CD4-positive, CD25-positive, alpha-beta regulatory T cell (primary cell): Measurements from ENCODE around the gene HIF1AN. TPM values are rescaled to one million over a fixed set of nuclear protein-coding genes. Genes with fewer than 3 reads are reported as not detected.
A peak's percentile ranks its signal among the peaks of the same experiment; 100 is the strongest.

Source experiments
- ATAC-seq, 2 donors: fragments of 150-1000 bp; cut with Tn5 transposase; one replicate each; pipeline ENCODE4 v1.10.0; 2021; ENCODE audit warnings: low read depth in 2 of 2, moderate number of reproducible peaks in 2 of 2, moderate library complexity in 1 of 2
- DNase-seq, 3 donors: peaks; one replicate each; pipeline versions ENCODE4 v3.0.0 to v3.0.0-alpha.2; 2012 to 2022; ENCODE audit warnings: mixed read lengths in 1 of 3
- H3K27ac ChIP-seq: one replicate; pipeline ENCODE4 v1.7.0; 2013; ENCODE audit warnings: mild to moderate bottlenecking, low read length; ENCODE audit not compliant: insufficient read depth, poor library complexity, severe bottlenecking
- H3K27me3 ChIP-seq: one replicate; pipeline ENCODE4 v1.7.0; 2013; ENCODE audit warnings: low read length; ENCODE audit not compliant: control insufficient read depth, insufficient read depth
- H3K36me3 ChIP-seq: one replicate; pipeline ENCODE4 v1.7.0; 2013; ENCODE audit warnings: mild to moderate bottlenecking, low read length, moderate library complexity; ENCODE audit not compliant: control insufficient read depth, insufficient read depth
- H3K4me1 ChIP-seq: 2 replicates; pipeline ENCODE4 v1.7.0; 2013; ENCODE audit warnings: mild to moderate bottlenecking, low read length; ENCODE audit not compliant: insufficient read depth, control insufficient read depth, poor library complexity, severe bottlenecking
- H3K4me3 ChIP-seq: one replicate; pipeline ENCODE4 v1.7.0; 2013; ENCODE audit warnings: low read depth, mild to moderate bottlenecking, low read length, moderate library complexity
- H3K9me3 ChIP-seq, 2 experiments: 1 replicate in 1 of 2; 2 replicates in 1 of 2; pipeline ENCODE4 v1.7.0; 2013; ENCODE audit warnings: low read length in 2 of 2, mild to moderate bottlenecking in 1 of 2, moderate library complexity in 1 of 2; ENCODE audit not compliant: control insufficient read depth in 2 of 2
- H3K27ac Mint-ChIP-seq, 3 donors: one replicate each; pipeline ENCODE4 v1.8.0; 2020 to 2022; ENCODE audit warnings: mild to moderate bottlenecking in 3 of 3, mixed read lengths in 3 of 3, moderate library complexity in 2 of 3
- H3K27me3 Mint-ChIP-seq: one replicate; pipeline ENCODE4 v1.8.0; 2022; ENCODE audit warnings: mild to moderate bottlenecking, mixed read lengths
- H3K36me3 Mint-ChIP-seq: one replicate; pipeline ENCODE4 v1.8.0; 2020; ENCODE audit warnings: mixed read lengths
- H3K4me1 Mint-ChIP-seq, 4 donors: one replicate each; pipeline ENCODE4 v1.8.0; 2020 to 2022; ENCODE audit warnings: mixed read lengths in 4 of 4, mild to moderate bottlenecking in 1 of 4
- H3K4me3 Mint-ChIP-seq, 4 donors: one replicate each; pipeline ENCODE4 v1.8.0; 2020 to 2022; ENCODE audit warnings: mild to moderate bottlenecking in 4 of 4, mixed read lengths in 4 of 4, moderate library complexity in 3 of 4
- H3K9me3 Mint-ChIP-seq, 7 donors: one replicate each; pipeline ENCODE4 v1.8.0; 2020 to 2022; ENCODE audit warnings: mixed read lengths in 7 of 7, mild to moderate bottlenecking in 3 of 7, moderate library complexity in 2 of 7
- polyA plus RNA-seq, 4 donors: library from polyadenylated mRNA; unstranded; fragments of 300-500 nt; fragmentation: Illumina TruSeq; gene quantifications; one replicate each; pipeline ENCODE4 v1.2.3, GENCODE V29; 2021
- total RNA-seq: library from RNA; stranded (reverse); gene quantifications from one replicate; pipeline ENCODE4 v1.2.3, GENCODE V29; 2022

HIF1AN gene
- total and polyA plus RNA-seq, 5 donors from 2014 or later = 30.0 to 42.9 (median 32.7) TPM

DNA sequence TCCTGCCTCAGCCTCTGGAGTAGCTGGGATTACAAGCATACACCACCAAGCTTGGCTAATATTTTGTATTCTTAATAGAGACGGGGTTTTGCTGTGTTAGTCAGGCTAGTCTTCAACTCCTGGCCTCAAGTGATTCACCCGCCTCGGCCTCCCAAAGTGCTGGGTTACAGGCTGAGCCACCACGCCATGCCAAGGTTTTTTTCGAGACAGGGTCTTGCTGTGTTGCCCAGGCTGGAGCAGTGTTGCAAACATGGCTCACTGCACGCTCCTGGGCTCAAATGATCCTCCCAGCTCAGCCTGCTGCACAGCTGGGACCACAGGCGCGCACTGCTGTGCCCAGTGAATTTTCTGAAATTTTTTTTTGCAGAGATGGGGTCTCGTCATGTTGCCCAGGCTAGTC is 12.8 kb upstream of the HIF1AN start:
- H3K27ac ChIP-seq = no peak overlapping the region
- no peaks in the 10 kb centered on the region for H3K9me3 ChIP-seq
- H3K27ac Mint-ChIP-seq = no peak overlapping the region
- no peaks in the 10 kb centered on the region for H3K9me3 Mint-ChIP-seq
- peaks cover 23% of the 10 kb centered on the region for H3K36me3 Mint-ChIP-seq
- peaks cover 10% of the 10 kb centered on the region for H3K4me1 ChIP-seq
- DNase-seq (no peak), ATAC-seq (no peak)
- peaks cover 47% of the 10 kb centered on the region for H3K36me3 ChIP-seq
- peaks cover 8 to 42% (median 31%) of the 10 kb centered on the region in 4 donors for H3K4me1 Mint-ChIP-seq
- no peaks in the 10 kb centered on the region for H3K27me3 ChIP-seq
- no peak overlapping the region for H3K4me3 ChIP-seq
- H3K4me3 Mint-ChIP-seq = peak overlapping the region in 1 of 4 donors; percentile 12
- no peaks in the 10 kb centered on the region for H3K27me3 Mint-ChIP-seq

DNA sequence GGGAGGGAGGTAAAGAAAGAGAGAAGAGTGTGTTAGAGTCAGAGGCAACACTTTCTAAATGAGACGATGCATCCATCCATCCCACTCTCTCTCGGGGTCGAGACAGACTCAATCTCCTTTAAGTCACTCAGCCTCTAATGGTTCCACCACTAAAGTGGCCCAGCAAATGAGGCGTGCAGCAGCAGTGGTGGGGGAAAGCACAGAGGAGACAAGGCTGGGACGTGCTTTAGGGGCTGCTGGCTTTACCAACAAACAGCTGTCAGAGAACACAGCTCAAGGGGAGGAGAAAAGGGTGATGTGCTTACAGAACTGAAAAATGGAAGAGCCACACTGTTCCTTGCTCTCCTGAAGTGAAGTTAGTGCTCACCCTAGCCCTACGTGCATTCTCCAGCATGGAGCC is 11.5 kb upstream of the HIF1AN start:
- peaks cover 47% of the 10 kb centered on the region for H3K36me3 ChIP-seq
- Mint-ChIP-seq H3K4me3 (no peak overlapping the region), H3K36me3 (peaks cover 23% of the 10 kb centered on the region)

DNA sequence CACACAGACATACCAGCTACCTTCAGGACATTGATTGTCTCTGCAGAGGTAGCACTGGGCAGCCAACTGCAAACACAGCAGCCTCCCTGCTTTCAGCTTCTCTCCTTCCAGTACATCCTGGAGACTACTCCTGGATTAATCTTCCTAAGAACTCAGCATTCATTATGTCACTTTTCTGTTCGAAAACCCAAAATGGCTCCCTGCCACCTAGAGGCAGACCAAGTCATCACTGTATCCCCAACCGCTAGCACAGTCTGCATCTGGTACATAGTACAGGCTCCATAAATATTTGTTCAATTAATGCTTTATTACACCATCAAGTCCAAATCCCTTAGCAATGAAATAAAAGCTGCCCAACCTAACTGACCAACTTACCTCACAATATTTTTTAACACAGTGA is 11.1 kb upstream of the HIF1AN start:
- ATAC-seq (no peak), DNase-seq (no peak)
- H3K4me3 Mint-ChIP-seq = peak overlapping the region in 1 of 4 donors; percentile 64
- H3K4me3 ChIP-seq = no peak overlapping the region
- no peaks in the 10 kb centered on the region for H3K27me3 Mint-ChIP-seq
- peaks cover 25% of the 10 kb centered on the region for H3K36me3 Mint-ChIP-seq
- no peak overlapping the region for H3K27ac Mint-ChIP-seq
- no peaks in the 10 kb centered on the region for H3K27me3 ChIP-seq
- no peak overlapping the region for H3K27ac ChIP-seq
- H3K9me3 ChIP-seq = no peaks in the 10 kb centered on the region
- peaks cover 10 to 47% (median 34%) of the 10 kb centered on the region in 4 donors for H3K4me1 Mint-ChIP-seq
- peaks cover 47% of the 10 kb centered on the region for H3K36me3 ChIP-seq
- H3K4me1 ChIP-seq = peaks cover 23% of the 10 kb centered on the region
- no peaks in the 10 kb centered on the region for H3K9me3 Mint-ChIP-seq

More for the DNA sequence above, 11.5 kb upstream of the HIF1AN start:
- DNase-seq (no peak), ATAC-seq (no peak)
- Mint-ChIP-seq H3K27me3 (no peaks in the 10 kb centered on the region), H3K9me3 (no peaks in the 10 kb centered on the region), H3K27ac (peak overlapping the region in 1 of 3 donors; percentile 81), H3K4me1 (peaks cover 10 to 44% (median 32%) of the 10 kb centered on the region in 4 donors)
- H3K27ac ChIP-seq = no peak overlapping the region
- H3K9me3 ChIP-seq = no peaks in the 10 kb centered on the region
- no peak overlapping the region for H3K4me3 ChIP-seq
- no peaks in the 10 kb centered on the region for H3K27me3 ChIP-seq
- peaks cover 22% of the 10 kb centered on the region for H3K4me1 ChIP-seq

DNA sequence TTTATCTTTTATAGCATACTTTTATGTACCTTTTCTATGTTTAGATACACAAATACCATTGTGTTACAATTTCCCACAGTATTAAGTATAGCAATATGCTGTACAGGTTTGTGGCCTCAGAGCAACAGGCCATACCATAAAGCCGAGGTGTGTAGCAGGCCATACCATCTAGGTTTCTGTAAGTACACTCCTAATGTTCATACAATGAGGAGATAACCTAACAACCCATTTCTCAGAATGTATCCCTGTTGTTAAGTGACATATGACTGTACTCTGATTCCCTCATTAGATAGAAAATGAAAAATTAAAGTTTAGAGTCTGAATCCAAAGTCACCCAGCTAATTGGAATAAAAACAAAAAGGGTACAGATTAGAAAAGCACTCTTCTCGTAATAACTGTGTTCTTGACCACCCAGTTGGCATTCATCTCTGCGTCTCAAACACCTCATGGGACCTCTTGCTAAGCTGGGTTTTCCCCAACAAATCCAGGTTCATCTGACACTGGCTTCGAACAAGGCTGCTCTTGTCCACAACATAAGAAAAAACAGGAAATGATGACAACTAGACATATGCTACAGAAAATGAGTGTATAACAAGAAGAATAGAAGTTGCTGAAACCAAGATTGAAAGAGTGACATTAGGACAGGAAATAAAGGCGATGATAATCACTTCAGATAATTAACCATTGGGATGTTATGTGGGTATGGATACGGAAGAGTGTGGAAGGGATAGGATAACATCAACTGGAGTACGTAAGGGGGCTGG is 7.4 kb upstream of the HIF1AN start:
- Mint-ChIP-seq H3K9me3 (no peaks in the 10 kb centered on the region), H3K36me3 (peaks cover 26% of the 10 kb centered on the region), H3K4me3 (peak overlapping the region; percentile 96 to 100 (median 99)), H3K27ac (peak overlapping the region; percentile 90 to 100 (median 100)), H3K27me3 (no peaks in the 10 kb centered on the region), H3K4me1 (peaks cover 15 to 53% (median 41%) of the 10 kb centered on the region in 4 donors)
- Histone ChIP-seq H3K4me1 (peaks cover 29% of the 10 kb centered on the region), H3K9me3 (no peaks in the 10 kb centered on the region), H3K27ac (peak overlapping the region; percentile 77), H3K36me3 (peaks cover 41% of the 10 kb centered on the region), H3K27me3 (no peaks in the 10 kb centered on the region), H3K4me3 (peak overlapping the region; percentile 97)
- peak; percentile 35 to 47 for ATAC-seq
- DNase-seq = peak; percentile 10 to 59 (median 22)

DNA sequence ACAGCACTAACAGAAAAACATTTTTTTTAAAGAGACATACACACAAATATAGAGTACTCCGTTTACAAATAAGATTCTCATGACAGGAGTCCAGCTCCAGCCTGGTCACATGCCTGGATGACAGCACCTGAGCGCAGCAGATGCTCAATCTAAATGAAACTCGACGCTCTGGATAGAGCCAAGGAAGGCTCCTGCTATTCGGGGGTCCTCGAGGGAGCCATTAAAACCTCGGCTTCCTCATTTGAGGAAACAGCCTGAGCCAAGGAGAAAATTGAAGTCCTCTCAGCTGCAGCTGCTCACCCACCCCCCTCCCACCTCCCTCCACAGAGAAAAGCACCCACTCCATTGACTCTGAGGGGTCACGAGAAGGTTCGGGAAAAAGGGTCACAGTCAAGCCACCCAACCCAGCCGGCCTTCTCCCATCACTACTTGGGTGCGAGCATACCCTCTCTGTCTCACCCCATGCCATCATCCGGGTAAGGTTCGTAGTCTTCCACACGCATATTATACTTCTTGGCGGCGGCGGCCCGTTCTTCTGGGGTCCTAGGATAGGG is 6.7 kb upstream of the HIF1AN start:
- Histone ChIP-seq H3K4me3 (peak overlapping the region; percentile 97), H3K9me3 (no peaks in the 10 kb centered on the region), H3K27ac (peak overlapping the region; percentile 77), H3K36me3 (peaks cover 34% of the 10 kb centered on the region), H3K4me1 (peaks cover 29% of the 10 kb centered on the region), H3K27me3 (no peaks in the 10 kb centered on the region)
- H3K27ac Mint-ChIP-seq = peak overlapping the region; percentile 90 to 100 (median 100)
- DNase-seq = no peak
- no peaks in the 10 kb centered on the region for H3K27me3 Mint-ChIP-seq
- H3K36me3 Mint-ChIP-seq = peaks cover 22% of the 10 kb centered on the region
- peaks cover 15 to 52% (median 39%) of the 10 kb centered on the region in 4 donors for H3K4me1 Mint-ChIP-seq
- H3K9me3 Mint-ChIP-seq = no peaks in the 10 kb centered on the region
- peak overlapping the region; percentile 96 to 100 (median 99) for H3K4me3 Mint-ChIP-seq
- peak; percentile 6 to 12 for ATAC-seq

DNA sequence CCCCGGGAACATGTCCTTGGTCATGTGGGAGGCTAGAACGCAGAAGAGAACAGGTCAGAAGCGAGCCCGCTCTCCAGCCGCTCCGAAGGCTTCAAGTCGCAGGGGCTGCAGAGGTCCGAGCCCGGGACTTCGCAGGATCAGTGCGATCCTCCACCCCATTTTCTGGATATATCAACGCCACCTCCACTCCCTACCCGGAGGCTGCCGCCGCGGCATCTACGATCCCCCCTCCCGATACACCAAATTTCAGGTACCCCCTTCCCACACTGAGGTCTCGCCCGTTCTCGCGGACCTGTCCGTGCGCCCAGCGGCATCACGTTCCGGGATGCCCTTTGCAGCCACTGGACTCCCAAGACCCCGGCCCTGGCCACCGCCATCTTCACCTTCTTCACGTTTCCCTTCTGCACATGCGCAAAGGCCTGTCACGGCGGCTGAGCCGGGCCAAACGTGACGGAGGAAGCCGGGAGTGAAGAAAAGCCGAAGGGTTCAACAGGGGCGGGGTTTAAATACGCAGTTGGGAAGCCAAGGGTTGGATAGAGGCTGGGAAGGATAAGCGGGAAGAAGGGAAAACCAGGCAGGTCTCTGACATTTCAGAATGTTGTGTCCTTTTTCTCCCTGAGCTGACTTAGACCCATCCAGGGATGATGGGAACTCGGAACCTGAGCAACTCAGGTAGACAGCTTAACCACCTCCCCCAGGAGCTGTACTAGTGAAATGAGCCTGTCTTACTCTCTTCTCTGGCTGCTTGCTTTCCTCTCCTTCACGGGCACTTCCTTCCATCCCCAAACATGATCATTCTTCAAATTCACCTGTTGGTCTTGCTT is 6.1 kb upstream of the HIF1AN start, which contains the start of gene NDUFB8:
TSS of gene NDUFB8 (minus strand) at position 397 of the 824 bp plus-strand sequence. CDS start at position 377, 20 bp downstream.
- Mint-ChIP-seq H3K27me3 (no peaks in the 10 kb centered on the region), H3K4me1 (peaks cover 13 to 49% (median 38%) of the 10 kb centered on the region in 4 donors), H3K4me3 (peak within 1 kb of the TSS; percentile 96 to 100 (median 99)), H3K36me3 (peaks cover 20% of the 10 kb centered on the region), H3K9me3 (no peaks in the 10 kb centered on the region), H3K27ac (peak within 1 kb of the TSS; percentile 90 to 100 (median 100))
- Histone ChIP-seq H3K4me3 (peak within 1 kb of the TSS; percentile 97), H3K9me3 (no peaks in the 10 kb centered on the region), H3K4me1 (peaks cover 29% of the 10 kb centered on the region), H3K36me3 (peaks cover 27% of the 10 kb centered on the region), H3K27ac (peak within 1 kb of the TSS; percentile 77), H3K27me3 (no peaks in the 10 kb centered on the region)
- ATAC-seq = peak; percentile 73 to 79
- peak; percentile 76 to 91 (median 86) for DNase-seq

DNA sequence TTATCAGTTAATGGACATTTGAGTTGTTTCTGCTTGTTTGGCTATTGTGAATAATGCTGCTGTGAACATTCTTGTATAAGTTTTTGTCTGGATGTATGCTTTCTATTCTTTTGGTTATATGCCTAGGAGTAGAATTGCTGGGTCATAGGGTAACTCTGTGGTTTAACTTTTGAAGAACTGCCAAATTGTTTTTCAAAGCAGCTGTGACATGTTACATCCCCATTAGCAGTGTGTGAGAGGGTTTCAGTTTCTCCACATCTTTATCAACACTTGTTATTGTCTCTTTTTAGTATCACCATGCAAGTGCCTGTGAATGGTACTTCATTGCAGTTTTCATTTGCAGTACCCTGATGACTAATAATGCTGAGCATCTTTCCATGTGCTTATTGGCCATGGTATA is 4.0 kb upstream of the HIF1AN start:
- H3K4me3 ChIP-seq = no peak overlapping the region
- H3K9me3 ChIP-seq = no peaks in the 10 kb centered on the region
- Mint-ChIP-seq H3K27me3 (no peaks in the 10 kb centered on the region), H3K27ac (no peak overlapping the region), H3K4me3 (peak overlapping the region in 2 of 4 donors; percentile 32 to 45), H3K4me1 (peaks cover 12 to 35% (median 28%) of the 10 kb centered on the region in 4 donors), H3K36me3 (peaks cover 10% of the 10 kb centered on the region), H3K9me3 (no peaks in the 10 kb centered on the region)
- no peaks in the 10 kb centered on the region for H3K27me3 ChIP-seq
- no peak for ATAC-seq
- DNase-seq = peak in 1 of 3 donors; percentile 55
- peaks cover 45% of the 10 kb centered on the region for H3K4me1 ChIP-seq
- H3K27ac ChIP-seq = no peak overlapping the region
- peaks cover 9% of the 10 kb centered on the region for H3K36me3 ChIP-seq
